H7 (cell line): ENCODE measurements around the gene MAP6. TPM values are rescaled to one million over a fixed set of nuclear protein-coding genes. Genes with fewer than 3 reads are reported as not detected.

Source experiments
- DNase-seq: peaks from one replicate; pipeline ENCODE4 v3.0.0; 2012
- H3K27me3 ChIP-seq: 2 replicates; pipeline ENCODE4 v1.6.0; 2011; ENCODE audit warnings: mild to moderate bottlenecking, low read length; ENCODE audit not compliant: control insufficient read depth, insufficient read depth
- H3K36me3 ChIP-seq: replicated peaks from 2 replicates; pipeline ENCODE4 v1.5.1; 2011; ENCODE audit warnings: low read length; ENCODE audit not compliant: control insufficient read depth, insufficient read depth
- H3K4me3 ChIP-seq: 2 replicates; pipeline ENCODE4 v1.5.1; 2011; ENCODE audit warnings: low read depth, mild to moderate bottlenecking, control low read depth, low read length, moderate library complexity; ENCODE audit not compliant: insufficient read depth
- total RNA-seq: library from RNA; depleted of rRNA; stranded (reverse); fragments of >200 nt; shearing (Covaris generic); gene quantifications from 2 replicates; pipeline ENCODE4 v1.2.3, GENCODE V29; 2014

MAP6 gene
- total RNA-seq, 1 experiment from 2014 or later: 0.31 TPM

GRCh38 chr11:75568616-75569219, 100.1 kb downstream of the MAP6 start:
- Histone ChIP-seq H3K36me3 (peaks cover 56% of the 10 kb centered on the region), H3K4me3 (no peak overlapping the region), H3K27me3 (no peaks in the 10 kb centered on the region)
- no peak for DNase-seq

DNA sequence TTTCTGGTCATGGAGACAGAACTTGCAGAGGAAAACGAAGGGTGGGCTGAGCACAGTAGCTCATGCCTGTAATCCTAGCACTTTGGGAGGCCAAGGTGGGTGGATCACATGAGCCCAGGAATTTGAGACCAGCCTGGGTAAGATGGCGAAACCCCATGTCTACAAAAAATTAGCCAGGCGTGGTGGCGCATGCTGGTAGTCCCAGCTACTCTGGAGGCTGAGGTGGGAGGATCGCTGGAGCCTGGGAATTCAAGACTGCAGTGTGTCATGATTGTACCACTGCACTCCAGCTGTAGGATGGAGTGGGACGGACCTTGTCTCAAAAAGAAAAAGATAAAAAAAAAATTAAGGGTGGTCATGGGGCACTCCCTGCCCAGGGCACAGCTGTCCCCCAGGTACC, 100.9 kb downstream of the MAP6 start:
- no peak for DNase-seq
- no peak overlapping the region for H3K4me3 ChIP-seq
- peaks cover 55% of the 10 kb centered on the region for H3K36me3 ChIP-seq
- no peaks in the 10 kb centered on the region for H3K27me3 ChIP-seq

GRCh38 chr11:75566763-75567279, 102.0 kb downstream of the MAP6 start:
- DNase-seq: no peak
- H3K4me3 ChIP-seq: no peak overlapping the region
- peaks cover 50% of the 10 kb centered on the region for H3K36me3 ChIP-seq

GRCh38 chr11:75565916-75566762, 102.7 kb downstream of the MAP6 start:
- H3K36me3 ChIP-seq: peaks cover 46% of the 10 kb centered on the region
- DNase-seq: no peak
- no peak overlapping the region for H3K4me3 ChIP-seq
- H3K27me3 ChIP-seq: no peaks in the 10 kb centered on the region

More at GRCh38 chr11:75566763-75567279, 102.0 kb downstream of the MAP6 start:
- no peaks in the 10 kb centered on the region for H3K27me3 ChIP-seq

GRCh38 chr11:75565221-75565814, 103.5 kb downstream of the MAP6 start:
- Histone ChIP-seq H3K4me3 (no peak overlapping the region), H3K27me3 (no peaks in the 10 kb centered on the region), H3K36me3 (peaks cover 38% of the 10 kb centered on the region)
- peak; percentile 72 for DNase-seq

- DNase-seq: peak; percentile 90
- Histone ChIP-seq H3K4me3 (peak overlapping the region; percentile 93), H3K27me3 (no peaks in the 10 kb centered on the region), H3K36me3 (peaks cover 29% of the 10 kb centered on the region)
Observed at GRCh38 chr11:75563978-75564552, 104.8 kb downstream of the MAP6 start.

DNA sequence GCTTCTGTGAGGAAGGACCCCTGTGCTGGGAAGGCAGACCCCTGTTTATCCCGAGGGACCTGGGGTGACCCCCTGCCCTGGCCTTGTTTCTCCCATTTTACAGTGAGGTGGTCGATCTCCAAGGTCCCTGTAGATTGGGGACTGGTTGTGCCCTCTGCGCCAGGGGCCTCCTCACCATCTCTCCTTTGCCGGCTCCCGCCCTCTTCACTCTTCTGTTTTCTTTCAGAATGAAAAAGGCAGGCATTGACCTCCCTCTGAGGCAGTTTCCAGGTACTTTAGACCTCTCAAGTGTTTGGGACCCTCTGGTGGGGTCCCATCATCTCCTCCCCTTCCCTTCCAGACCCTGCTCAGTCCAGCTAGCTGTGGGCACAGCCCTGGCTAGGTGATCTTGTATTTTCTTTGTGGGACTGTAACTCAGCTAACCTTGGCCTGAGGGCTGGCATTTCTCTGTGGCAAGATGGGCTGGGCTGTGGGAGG, 105.3 kb downstream of the MAP6 start:
- Histone ChIP-seq H3K36me3 (peaks cover 24% of the 10 kb centered on the region), H3K27me3 (no peaks in the 10 kb centered on the region), H3K4me3 (peak overlapping the region; percentile 93)
- DNase-seq: no peak

- DNase-seq: peak; percentile 87
- Histone ChIP-seq H3K36me3 (peaks cover 19% of the 10 kb centered on the region), H3K27me3 (no peaks in the 10 kb centered on the region), H3K4me3 (peak overlapping the region; percentile 93)
Observed at GRCh38 chr11:75562836-75563484, 105.9 kb downstream of the MAP6 start.

DNA sequence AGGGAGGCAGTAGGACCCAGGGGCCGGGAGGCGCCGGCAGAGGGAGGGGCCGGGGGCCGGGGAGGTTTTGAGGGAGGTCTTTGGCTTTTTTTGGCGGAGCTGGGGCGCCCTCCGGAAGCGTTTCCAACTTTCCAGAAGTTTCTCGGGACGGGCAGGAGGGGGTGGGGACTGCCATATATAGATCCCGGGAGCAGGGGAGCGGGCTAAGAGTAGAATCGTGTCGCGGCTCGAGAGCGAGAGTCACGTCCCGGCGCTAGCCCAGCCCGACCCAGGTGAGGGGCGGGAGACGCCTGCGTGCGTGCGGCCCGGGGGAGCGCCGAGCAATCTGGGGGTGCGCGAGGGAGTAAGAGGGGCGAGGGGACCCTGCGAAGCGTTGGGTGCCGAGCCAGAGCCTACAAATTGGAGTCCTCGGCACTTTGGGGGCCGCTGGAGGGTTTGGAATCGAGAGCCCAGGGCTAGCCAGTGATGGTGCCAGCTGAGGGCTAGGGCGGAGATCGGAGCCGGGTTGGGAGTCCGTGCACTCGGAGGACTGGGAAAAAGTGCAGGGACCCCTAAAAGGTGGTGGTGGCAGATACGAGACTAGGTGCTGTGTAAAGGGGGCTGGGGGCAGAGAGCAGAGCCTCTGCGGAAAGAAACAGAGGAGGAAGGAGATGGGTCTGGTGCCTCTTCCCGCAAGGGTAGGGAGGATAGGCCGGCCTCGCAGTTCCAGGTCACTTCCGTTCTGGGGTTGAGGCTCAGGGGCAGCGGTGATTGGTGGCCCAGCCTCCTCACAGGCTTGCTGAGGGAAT, 106.6 kb downstream of the MAP6 start, which contains the start of gene SERPINH1:
TSS of gene SERPINH1 (plus strand) at position 206 of the 788 bp plus-strand sequence. CDS start 4,097 bp downstream, outside the sequence.
- peak; percentile 90 for DNase-seq
- Histone ChIP-seq H3K36me3 (peaks cover 14% of the 10 kb centered on the region), H3K27me3 (no peaks in the 10 kb centered on the region), H3K4me3 (peak within 1 kb of the TSS; percentile 93)

GRCh38 chr11:75561426-75562047, 107.3 kb downstream of the MAP6 start:
- H3K4me3 ChIP-seq: peak overlapping the region; percentile 93
- no peaks in the 10 kb centered on the region for H3K27me3 ChIP-seq
- H3K36me3 ChIP-seq: peaks cover 9% of the 10 kb centered on the region
- no peak for DNase-seq

DNA sequence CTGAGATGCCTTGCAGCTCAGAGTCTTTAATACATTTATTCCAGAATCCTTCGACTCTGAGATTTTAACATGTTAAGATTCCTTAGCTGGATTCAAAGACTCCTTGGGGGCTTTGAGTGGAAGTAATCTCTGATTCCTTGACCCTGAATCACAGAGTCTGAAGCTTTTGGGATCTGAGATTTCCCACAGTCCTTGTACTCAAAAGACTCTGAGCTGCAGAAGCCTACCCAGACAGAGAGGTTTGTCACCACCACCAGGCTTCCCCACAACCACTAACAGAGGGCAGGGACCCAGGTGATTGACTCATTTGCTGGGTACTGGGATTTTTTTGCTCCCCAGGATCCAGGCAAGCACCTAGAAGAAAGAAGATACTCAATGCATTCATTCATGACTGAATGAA, 108.2 kb downstream of the MAP6 start:
- H3K4me3 ChIP-seq: no peak overlapping the region
- peaks cover 1% of the 10 kb centered on the region for H3K36me3 ChIP-seq
- no peak for DNase-seq
- no peaks in the 10 kb centered on the region for H3K27me3 ChIP-seq

DNA sequence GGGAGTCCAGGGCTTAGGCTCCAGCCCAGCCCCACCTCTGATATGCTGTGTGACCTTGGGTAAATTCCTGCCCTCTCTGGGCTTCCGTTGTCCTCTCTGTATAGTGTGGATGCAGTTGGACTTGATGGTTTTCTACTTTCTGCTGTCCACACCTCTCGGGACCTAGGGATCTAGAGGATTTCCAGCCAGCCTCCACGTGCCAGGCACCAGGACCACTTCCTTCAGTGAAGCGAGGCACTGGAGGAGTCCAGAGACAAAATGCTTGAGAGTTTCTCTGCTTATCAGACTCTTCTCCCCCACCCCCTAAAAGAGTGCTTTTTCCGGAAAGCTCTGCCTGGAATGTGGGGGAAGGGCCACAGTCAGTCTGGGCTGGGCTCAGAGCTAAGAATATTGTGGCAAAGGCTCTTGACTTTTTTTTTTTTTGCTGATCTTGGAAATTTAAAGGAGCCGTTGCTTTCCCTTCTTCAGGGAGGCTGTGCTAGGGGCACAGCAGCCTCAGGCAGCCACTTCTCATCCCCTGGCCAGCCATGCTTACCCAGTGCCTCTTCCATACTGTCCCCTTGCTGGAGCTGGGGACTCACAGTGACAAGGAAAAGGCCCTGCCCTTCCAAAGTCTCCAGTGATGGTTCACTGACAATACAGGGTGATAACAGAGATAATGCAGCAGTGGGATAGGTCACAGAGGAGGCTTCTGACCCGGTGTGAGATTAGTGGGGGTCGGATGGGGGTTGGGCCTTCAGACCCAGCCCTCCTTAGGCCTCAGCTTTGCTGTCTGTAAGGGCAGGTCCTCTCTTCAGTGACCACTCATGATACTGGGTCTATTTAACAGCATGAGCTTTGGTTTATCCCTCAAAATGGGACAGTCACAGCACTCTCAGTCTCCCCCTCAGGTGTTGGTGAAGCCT, 109.6 kb downstream of the MAP6 start:
- DNase-seq: peak; percentile 60
- Histone ChIP-seq H3K36me3 (no peaks in the 10 kb centered on the region), H3K27me3 (no peaks in the 10 kb centered on the region), H3K4me3 (no peak overlapping the region)
